Left forelimb (tissue), 1 donor: ENCODE measurements around the gene PHLDB2.

Experiments
- DNase-seq: peaks from one replicate; pipeline ENCODE4 v3.0.0-alpha.2; 2018; ENCODE audit warnings: low spot score

Gene PHLDB2

GRCh38 chr3:111926266-111926676 is 67.2 kb downstream of the PHLDB2 start:
- no peak for DNase-seq

- no peak for DNase-seq
Observed at GRCh38 chr3:111928613-111929012, 69.5 kb downstream of the PHLDB2 start.

- DNase-seq: no peak
Observed at GRCh38 chr3:111929484-111929883, 70.4 kb downstream of the PHLDB2 start.

- DNase-seq: no peak
Observed at GRCh38 chr3:111932946-111933345, 73.9 kb downstream of the PHLDB2 start.

- DNase-seq: no peak
Observed at GRCh38 chr3:111936191-111936841, 77.3 kb downstream of the PHLDB2 start.

- DNase-seq: no peak
Observed at GRCh38 chr3:111936967-111937366, 77.9 kb downstream of the PHLDB2 start.

GRCh38 chr3:111937871-111938270 is 78.8 kb downstream of the PHLDB2 start:
- DNase-seq: no peak

- no peak for DNase-seq
Observed at GRCh38 chr3:111939873-111940272, 80.8 kb downstream of the PHLDB2 start.

GRCh38 chr3:111943533-111943932 is 84.5 kb downstream of the PHLDB2 start:
- no peak for DNase-seq

- DNase-seq: no peak
Observed at GRCh38 chr3:111944372-111944771, 85.3 kb downstream of the PHLDB2 start.

- no peak for DNase-seq
Observed at GRCh38 chr3:111947231-111947630, 88.2 kb downstream of the PHLDB2 start.

GRCh38 chr3:111948786-111949185 is 89.7 kb downstream of the PHLDB2 start:
- no peak for DNase-seq

- no peak for DNase-seq
Observed at GRCh38 chr3:111949712-111950111, 90.6 kb downstream of the PHLDB2 start.

GRCh38 chr3:111951032-111951431 is 92.0 kb downstream of the PHLDB2 start:
- no peak for DNase-seq

GRCh38 chr3:111952086-111952485 is 93.0 kb downstream of the PHLDB2 start:
- no peak for DNase-seq

GRCh38 chr3:111952866-111953450 is 93.9 kb downstream of the PHLDB2 start:
- DNase-seq: no peak

- DNase-seq: no peak
Observed at GRCh38 chr3:111954228-111954990, 95.3 kb downstream of the PHLDB2 start.

- no peak for DNase-seq
Observed at GRCh38 chr3:111955876-111956275, 96.8 kb downstream of the PHLDB2 start.

- no peak for DNase-seq
Observed at GRCh38 chr3:111956449-111956848, 97.4 kb downstream of the PHLDB2 start.

GRCh38 chr3:111956995-111957734 is 98.1 kb downstream of the PHLDB2 start:
- no peak for DNase-seq

GRCh38 chr3:111961461-111962164 is 102.5 kb downstream of the PHLDB2 start:
- no peak for DNase-seq

GRCh38 chr3:111963424-111963823 is 104.4 kb downstream of the PHLDB2 start:
- no peak for DNase-seq
